Lower lobe of right lung (tissue), 2 donors: ENCODE data around the gene RFX3. TPM values are rescaled to one million over a fixed set of nuclear protein-coding genes. Genes with fewer than 3 reads are reported as not detected.

Experiments used
- ATAC-seq, 2 donors: fragments of 200-7000 bp; cut with Tn5 transposase; one replicate each; pipeline ENCODE4 v1.9.1; 2020 to 2022; ENCODE audit warnings: mild to moderate bottlenecking in 2 of 2, moderate library complexity in 2 of 2
- DNase-seq: peaks from one replicate; pipeline ENCODE4 v3.0.0-alpha.2; 2020
- H3K27ac ChIP-seq: fragments of 200-600 bp; one replicate; pipeline ENCODE4 v1.8.0; 2022
- H3K27me3 ChIP-seq: fragments of 200-600 bp; one replicate; pipeline ENCODE4 v1.8.0; 2022; ENCODE audit warnings: low read depth
- H3K36me3 ChIP-seq: fragments of 200-600 bp; one replicate; pipeline ENCODE4 v1.8.0; 2022; ENCODE audit warnings: mild to moderate bottlenecking
- H3K4me1 ChIP-seq: fragments of 200-600 bp; one replicate; pipeline ENCODE4 v1.8.0; 2022
- H3K4me3 ChIP-seq: fragments of 200-600 bp; one replicate; pipeline ENCODE4 v1.8.0; 2022; ENCODE audit warnings: mild to moderate bottlenecking
- H3K9me3 ChIP-seq: fragments of 200-600 bp; one replicate; pipeline ENCODE4 v1.8.0; 2022
- intact Hi-C: fragments of 100-400 bp; cut with DNase I; formaldehyde crosslinking; loops from one replicate; pipeline ENCODE4 v1.11.0; 2022
- total RNA-seq: library from RNA; stranded (reverse); fragmentation: NEBNext Ultra II Directional; extraction: Animal tissue kit (Norgen Biotek cat#: 25700); gene quantifications from one replicate; pipeline ENCODE4 v1.2.1, GENCODE V29; 2021
- TF ChIP-seq, protein P1 (sequence below): fragments of 200-600 bp; IDR thresholded peaks from one replicate; pipeline ENCODE4 v1.8.0; 2022; ENCODE audit warnings: antibody characterized with exemption, mild to moderate bottlenecking
- donor health status: DM: no; HTN: yes; CAD: no; lungs with severe emphysema.

RFX3 gene
- total RNA-seq, 1 donor from 2014 or later = 25.4 TPM

DNA sequence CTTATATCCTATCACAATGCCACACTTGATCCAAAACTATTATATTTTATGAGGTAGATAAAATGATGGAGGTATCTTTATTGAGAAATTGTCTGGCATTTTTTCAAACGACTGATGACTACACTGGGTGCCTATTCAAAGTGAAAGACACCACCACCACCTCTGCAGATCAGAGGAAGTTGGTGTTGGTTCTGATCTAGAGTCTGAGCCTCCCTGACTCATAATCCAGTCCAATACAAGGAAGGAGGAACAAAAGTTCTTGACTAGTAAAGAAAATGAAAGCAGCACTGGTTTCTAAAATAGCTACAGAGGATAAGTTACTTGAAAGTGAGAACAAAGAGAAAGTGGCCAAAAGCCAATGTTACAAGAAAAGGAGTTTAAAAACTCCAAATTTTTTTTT lies 139.9 kb downstream of the RFX3 start:
- Histone ChIP-seq H3K27me3 (no peaks in the 10 kb centered on the region), H3K9me3 (no peaks in the 10 kb centered on the region), H3K4me3 (no peak overlapping the region), H3K4me1 (no peaks in the 10 kb centered on the region), H3K27ac (no peak overlapping the region), H3K36me3 (no peaks in the 10 kb centered on the region)
- intact Hi-C loops = no loop called here
- DNase-seq = no peak
- TF ChIP-seq, protein P1, sequence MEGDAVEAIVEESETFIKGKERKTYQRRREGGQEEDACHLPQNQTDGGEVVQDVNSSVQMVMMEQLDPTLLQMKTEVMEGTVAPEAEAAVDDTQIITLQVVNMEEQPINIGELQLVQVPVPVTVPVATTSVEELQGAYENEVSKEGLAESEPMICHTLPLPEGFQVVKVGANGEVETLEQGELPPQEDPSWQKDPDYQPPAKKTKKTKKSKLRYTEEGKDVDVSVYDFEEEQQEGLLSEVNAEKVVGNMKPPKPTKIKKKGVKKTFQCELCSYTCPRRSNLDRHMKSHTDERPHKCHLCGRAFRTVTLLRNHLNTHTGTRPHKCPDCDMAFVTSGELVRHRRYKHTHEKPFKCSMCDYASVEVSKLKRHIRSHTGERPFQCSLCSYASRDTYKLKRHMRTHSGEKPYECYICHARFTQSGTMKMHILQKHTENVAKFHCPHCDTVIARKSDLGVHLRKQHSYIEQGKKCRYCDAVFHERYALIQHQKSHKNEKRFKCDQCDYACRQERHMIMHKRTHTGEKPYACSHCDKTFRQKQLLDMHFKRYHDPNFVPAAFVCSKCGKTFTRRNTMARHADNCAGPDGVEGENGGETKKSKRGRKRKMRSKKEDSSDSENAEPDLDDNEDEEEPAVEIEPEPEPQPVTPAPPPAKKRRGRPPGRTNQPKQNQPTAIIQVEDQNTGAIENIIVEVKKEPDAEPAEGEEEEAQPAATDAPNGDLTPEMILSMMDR = no peak
- ATAC-seq = no peak

GRCh38 chr9:3371842-3372241 lies 154.0 kb downstream of the RFX3 start:
- no peaks in the 10 kb centered on the region for H3K27me3 ChIP-seq
- no peak overlapping the region for H3K27ac ChIP-seq
- intact Hi-C loops = no loop called here
- ATAC-seq = no peak
- H3K4me3 ChIP-seq = no peak overlapping the region
- no peak for DNase-seq
- H3K4me1 ChIP-seq = no peaks in the 10 kb centered on the region
- TF ChIP-seq, protein P1 = no peak
- no peaks in the 10 kb centered on the region for H3K36me3 ChIP-seq
- no peaks in the 10 kb centered on the region for H3K9me3 ChIP-seq

DNA sequence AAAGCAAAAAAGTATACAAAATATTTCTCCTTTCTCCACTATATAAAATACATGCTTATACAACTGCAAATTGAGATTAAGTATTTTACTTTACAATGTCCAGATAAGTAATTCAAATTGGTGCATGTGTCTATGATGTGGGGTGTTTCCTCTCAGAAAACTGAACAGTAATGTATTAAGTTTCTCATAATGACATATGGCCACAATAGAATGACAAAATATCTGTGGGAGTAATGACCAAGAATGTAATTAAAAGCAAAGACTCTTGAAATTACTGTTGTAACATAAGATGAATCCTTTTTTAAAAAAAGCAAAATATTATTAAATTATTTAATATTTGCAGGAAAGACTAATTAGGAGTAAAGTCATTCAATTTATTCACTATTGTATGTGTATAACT lies 155.1 kb downstream of the RFX3 start:
- Histone ChIP-seq H3K27ac (no peak overlapping the region), H3K4me3 (no peak overlapping the region), H3K36me3 (no peaks in the 10 kb centered on the region), H3K9me3 (no peaks in the 10 kb centered on the region), H3K27me3 (no peaks in the 10 kb centered on the region), H3K4me1 (no peaks in the 10 kb centered on the region)
- TF ChIP-seq, protein P1 = no peak
- ATAC-seq = no peak
- DNase-seq = no peak
- intact Hi-C loops = no loop called here

GRCh38 chr9:3367185-3367584 lies 158.6 kb downstream of the RFX3 start:
- no peaks in the 10 kb centered on the region for H3K27me3 ChIP-seq
- DNase-seq = no peak
- no peaks in the 10 kb centered on the region for H3K36me3 ChIP-seq
- no peak overlapping the region for H3K4me3 ChIP-seq
- no peak for ATAC-seq
- no peaks in the 10 kb centered on the region for H3K4me1 ChIP-seq
- TF ChIP-seq, protein P1 = no peak
- H3K27ac ChIP-seq = no peak overlapping the region
- intact Hi-C loops = no loop called here
- H3K9me3 ChIP-seq = no peaks in the 10 kb centered on the region

DNA sequence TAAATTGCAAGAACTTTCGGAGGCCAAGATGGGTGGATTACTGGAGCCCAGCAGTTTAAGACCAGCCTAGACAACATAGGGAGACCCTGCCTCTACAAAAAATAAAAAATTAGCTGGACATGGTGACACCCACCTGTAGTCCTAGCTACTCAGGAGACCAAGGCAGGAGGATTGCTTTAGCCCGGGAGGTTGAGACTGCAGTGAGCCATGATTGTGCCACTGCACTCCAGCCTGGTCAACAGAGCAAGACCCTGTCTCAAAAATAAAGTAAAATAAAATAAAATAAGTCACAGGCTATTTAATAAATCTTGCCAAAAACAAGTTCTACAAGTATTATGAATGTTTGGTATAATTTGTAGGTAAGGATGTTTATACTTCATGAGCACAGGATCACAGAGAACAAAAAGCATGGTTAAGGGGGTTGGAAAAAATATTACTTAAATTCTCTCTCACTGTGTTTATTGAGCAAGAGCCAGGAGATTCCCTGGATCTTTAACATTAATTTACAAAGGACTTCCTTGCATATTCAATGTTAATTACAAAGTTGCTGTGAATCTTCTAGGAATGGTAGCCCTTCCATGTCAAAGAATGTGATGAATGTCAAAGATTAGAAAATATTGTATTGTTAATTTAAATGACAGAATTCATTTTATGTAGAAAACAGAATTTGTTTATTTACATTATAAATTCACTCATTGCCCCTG lies 164.0 kb downstream of the RFX3 start:
- Histone ChIP-seq H3K36me3 (no peaks in the 10 kb centered on the region), H3K27ac (no peak overlapping the region), H3K4me1 (no peaks in the 10 kb centered on the region), H3K9me3 (no peaks in the 10 kb centered on the region), H3K27me3 (no peaks in the 10 kb centered on the region), H3K4me3 (no peak overlapping the region)
- intact Hi-C loops = no loop called here
- DNase-seq (no peak), ATAC-seq (no peak)
- TF ChIP-seq, protein P1 = no peak
